ENCODE results near the gene ARF1.

- TF ChIP-seq POLR2A (IDR thresholded peaks at IDR 0.05; ENCODE audit: low read length) (no peak), GATA1 (IDR thresholded peaks at IDR 0.05; ENCODE audit: low read depth, low read length) (no peak)
These were observed 11.7 kb upstream of the ARF1 start for GRCh38 chr1:228070851-228071250.

Measured in erythroblast (primary cell).